ENCODE measurements around the gene ZNF286A. TPM values are rescaled to one million over a fixed set of nuclear protein-coding genes. Genes with fewer than 3 reads are reported as not detected.

Gene ZNF286A
- polyA plus RNA-seq, 1 donor from 2014 or later = 98.1 TPM

- Histone ChIP-seq H3K4me2 (ENCODE audit: low read length) (no peak overlapping the region), H3K9me2 (ENCODE audit: insufficient read depth, low read length) (no peaks in the 10 kb centered on the region), H3K9me3 (ENCODE audit: low read length) (no peaks in the 10 kb centered on the region), H3K27ac (ENCODE audit: low read length) (no peak overlapping the region), H3K79me2 (replicated peaks; ENCODE audit: insufficient read depth, low read length) (no peaks in the 10 kb centered on the region), H3K27me3 (ENCODE audit: insufficient read depth, low read depth, low read length) (no peaks in the 10 kb centered on the region), H3K4me3 (ENCODE audit: low read length) (no peak overlapping the region), H2AFZ (ENCODE audit: low read depth, low read length) (no peak overlapping the region), H4K20me1 (ENCODE audit: insufficient read depth) (no peaks in the 10 kb centered on the region), H3K9ac (ENCODE audit: low read length) (no peak overlapping the region), H3K36me3 (ENCODE audit: insufficient read depth, low read length) (no peaks in the 10 kb centered on the region), H3F3A (ENCODE audit: insufficient read depth, low read length, poor library complexity, severe bottlenecking) (no peaks in the 10 kb centered on the region)
- TF ChIP-seq POLR2AphosphoS5 (IDR thresholded peaks at IDR 0.05) (no peak), EZH2 (IDR thresholded peaks at IDR 0.05; ENCODE audit: borderline replicate concordance, insufficient read depth, low read length, poor library complexity, severe bottlenecking) (no peak), REST (IDR thresholded peaks at IDR 0.05; ENCODE audit: borderline replicate concordance) (no peak), CTCF (IDR thresholded peaks at IDR 0.05; ENCODE audit: poor library complexity, severe bottlenecking) (no peak), TAF1 (IDR thresholded peaks at IDR 0.05; ENCODE audit: low read depth) (no peak), EP300 (conservative IDR thresholded peaks at IDR 0.05; ENCODE audit: poor library complexity, severe bottlenecking) (no peak), SMC3 (conservative IDR thresholded peaks at IDR 0.05; ENCODE audit: poor library complexity) (no peak), MXI1 (conservative IDR thresholded peaks at IDR 0.05; ENCODE audit: poor library complexity, severe bottlenecking) (no peak), RAD21 (conservative IDR thresholded peaks at IDR 0.05) (no peak)
These were observed 44.6 kb downstream of the ZNF286A start for GRCh38 chr17:15744074-15744676.

- H3K4me3 ChIP-seq (ENCODE audit: low read length) = no peak overlapping the region
These were observed 45.3 kb downstream of the ZNF286A start for GRCh38 chr17:15744885-15745284.

More at GRCh38 chr17:15744885-15745284, 45.3 kb downstream of the ZNF286A start:
- Histone ChIP-seq H3K36me3 (ENCODE audit: insufficient read depth, low read length) (no peaks in the 10 kb centered on the region), H3K9me3 (ENCODE audit: low read length) (no peaks in the 10 kb centered on the region), H3F3A (ENCODE audit: insufficient read depth, low read length, poor library complexity, severe bottlenecking) (no peaks in the 10 kb centered on the region), H3K9ac (ENCODE audit: low read length) (no peak overlapping the region), H3K27ac (ENCODE audit: low read length) (no peak overlapping the region), H3K27me3 (ENCODE audit: insufficient read depth, low read depth, low read length) (no peaks in the 10 kb centered on the region), H4K20me1 (ENCODE audit: insufficient read depth) (no peaks in the 10 kb centered on the region), H2AFZ (ENCODE audit: low read depth, low read length) (no peak overlapping the region), H3K4me2 (ENCODE audit: low read length) (no peak overlapping the region), H3K9me2 (ENCODE audit: insufficient read depth, low read length) (no peaks in the 10 kb centered on the region), H3K79me2 (replicated peaks; ENCODE audit: insufficient read depth, low read length) (no peaks in the 10 kb centered on the region)
- TF ChIP-seq CTCF (IDR thresholded peaks at IDR 0.05; ENCODE audit: poor library complexity, severe bottlenecking) = no peak
- TF ChIP-seq RAD21 (conservative IDR thresholded peaks at IDR 0.05) = no peak
- no peak for TF ChIP-seq REST (IDR thresholded peaks at IDR 0.05; ENCODE audit: borderline replicate concordance)
- no peak for TF ChIP-seq SMC3 (conservative IDR thresholded peaks at IDR 0.05; ENCODE audit: poor library complexity)
- no peak for TF ChIP-seq EP300 (conservative IDR thresholded peaks at IDR 0.05; ENCODE audit: poor library complexity, severe bottlenecking)
- TF ChIP-seq EZH2 (IDR thresholded peaks at IDR 0.05; ENCODE audit: borderline replicate concordance, insufficient read depth, low read length, poor library complexity, severe bottlenecking) = no peak
- no peak for TF ChIP-seq MXI1 (conservative IDR thresholded peaks at IDR 0.05; ENCODE audit: poor library complexity, severe bottlenecking)
- TF ChIP-seq TAF1 (IDR thresholded peaks at IDR 0.05; ENCODE audit: low read depth) = no peak
- no peak for TF ChIP-seq POLR2AphosphoS5 (IDR thresholded peaks at IDR 0.05)
